ENCODE data around the gene ABLIM2. TPM values are rescaled to one million over a fixed set of nuclear protein-coding genes. Genes with fewer than 3 reads are reported as not detected.

The ABLIM2 gene
- total and polyA plus RNA-seq, 2 experiments from 2014 or later, result 1.5 to 4.3 TPM

DNA sequence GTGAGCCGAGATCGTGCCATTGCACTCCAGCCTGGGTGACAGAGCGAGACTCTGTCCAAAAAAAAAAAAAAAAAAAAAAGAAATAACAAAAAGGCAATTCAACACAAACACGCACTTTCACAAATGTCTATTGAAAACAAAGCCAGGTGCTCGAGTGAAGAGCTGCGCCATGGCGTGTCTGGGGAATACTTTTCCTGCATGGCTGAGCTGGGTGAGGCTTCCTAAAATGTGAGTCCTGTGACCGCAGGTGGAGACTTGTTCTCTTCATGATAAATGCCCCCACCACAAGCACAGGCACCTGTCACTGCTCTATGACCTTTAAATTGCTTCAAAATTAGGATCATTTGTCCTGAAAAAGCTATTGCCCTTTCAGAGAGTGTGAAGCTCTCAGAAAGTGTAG is 4.0 kb upstream of the ABLIM2 start (continued):
- TF ChIP-seq, protein P1, sequence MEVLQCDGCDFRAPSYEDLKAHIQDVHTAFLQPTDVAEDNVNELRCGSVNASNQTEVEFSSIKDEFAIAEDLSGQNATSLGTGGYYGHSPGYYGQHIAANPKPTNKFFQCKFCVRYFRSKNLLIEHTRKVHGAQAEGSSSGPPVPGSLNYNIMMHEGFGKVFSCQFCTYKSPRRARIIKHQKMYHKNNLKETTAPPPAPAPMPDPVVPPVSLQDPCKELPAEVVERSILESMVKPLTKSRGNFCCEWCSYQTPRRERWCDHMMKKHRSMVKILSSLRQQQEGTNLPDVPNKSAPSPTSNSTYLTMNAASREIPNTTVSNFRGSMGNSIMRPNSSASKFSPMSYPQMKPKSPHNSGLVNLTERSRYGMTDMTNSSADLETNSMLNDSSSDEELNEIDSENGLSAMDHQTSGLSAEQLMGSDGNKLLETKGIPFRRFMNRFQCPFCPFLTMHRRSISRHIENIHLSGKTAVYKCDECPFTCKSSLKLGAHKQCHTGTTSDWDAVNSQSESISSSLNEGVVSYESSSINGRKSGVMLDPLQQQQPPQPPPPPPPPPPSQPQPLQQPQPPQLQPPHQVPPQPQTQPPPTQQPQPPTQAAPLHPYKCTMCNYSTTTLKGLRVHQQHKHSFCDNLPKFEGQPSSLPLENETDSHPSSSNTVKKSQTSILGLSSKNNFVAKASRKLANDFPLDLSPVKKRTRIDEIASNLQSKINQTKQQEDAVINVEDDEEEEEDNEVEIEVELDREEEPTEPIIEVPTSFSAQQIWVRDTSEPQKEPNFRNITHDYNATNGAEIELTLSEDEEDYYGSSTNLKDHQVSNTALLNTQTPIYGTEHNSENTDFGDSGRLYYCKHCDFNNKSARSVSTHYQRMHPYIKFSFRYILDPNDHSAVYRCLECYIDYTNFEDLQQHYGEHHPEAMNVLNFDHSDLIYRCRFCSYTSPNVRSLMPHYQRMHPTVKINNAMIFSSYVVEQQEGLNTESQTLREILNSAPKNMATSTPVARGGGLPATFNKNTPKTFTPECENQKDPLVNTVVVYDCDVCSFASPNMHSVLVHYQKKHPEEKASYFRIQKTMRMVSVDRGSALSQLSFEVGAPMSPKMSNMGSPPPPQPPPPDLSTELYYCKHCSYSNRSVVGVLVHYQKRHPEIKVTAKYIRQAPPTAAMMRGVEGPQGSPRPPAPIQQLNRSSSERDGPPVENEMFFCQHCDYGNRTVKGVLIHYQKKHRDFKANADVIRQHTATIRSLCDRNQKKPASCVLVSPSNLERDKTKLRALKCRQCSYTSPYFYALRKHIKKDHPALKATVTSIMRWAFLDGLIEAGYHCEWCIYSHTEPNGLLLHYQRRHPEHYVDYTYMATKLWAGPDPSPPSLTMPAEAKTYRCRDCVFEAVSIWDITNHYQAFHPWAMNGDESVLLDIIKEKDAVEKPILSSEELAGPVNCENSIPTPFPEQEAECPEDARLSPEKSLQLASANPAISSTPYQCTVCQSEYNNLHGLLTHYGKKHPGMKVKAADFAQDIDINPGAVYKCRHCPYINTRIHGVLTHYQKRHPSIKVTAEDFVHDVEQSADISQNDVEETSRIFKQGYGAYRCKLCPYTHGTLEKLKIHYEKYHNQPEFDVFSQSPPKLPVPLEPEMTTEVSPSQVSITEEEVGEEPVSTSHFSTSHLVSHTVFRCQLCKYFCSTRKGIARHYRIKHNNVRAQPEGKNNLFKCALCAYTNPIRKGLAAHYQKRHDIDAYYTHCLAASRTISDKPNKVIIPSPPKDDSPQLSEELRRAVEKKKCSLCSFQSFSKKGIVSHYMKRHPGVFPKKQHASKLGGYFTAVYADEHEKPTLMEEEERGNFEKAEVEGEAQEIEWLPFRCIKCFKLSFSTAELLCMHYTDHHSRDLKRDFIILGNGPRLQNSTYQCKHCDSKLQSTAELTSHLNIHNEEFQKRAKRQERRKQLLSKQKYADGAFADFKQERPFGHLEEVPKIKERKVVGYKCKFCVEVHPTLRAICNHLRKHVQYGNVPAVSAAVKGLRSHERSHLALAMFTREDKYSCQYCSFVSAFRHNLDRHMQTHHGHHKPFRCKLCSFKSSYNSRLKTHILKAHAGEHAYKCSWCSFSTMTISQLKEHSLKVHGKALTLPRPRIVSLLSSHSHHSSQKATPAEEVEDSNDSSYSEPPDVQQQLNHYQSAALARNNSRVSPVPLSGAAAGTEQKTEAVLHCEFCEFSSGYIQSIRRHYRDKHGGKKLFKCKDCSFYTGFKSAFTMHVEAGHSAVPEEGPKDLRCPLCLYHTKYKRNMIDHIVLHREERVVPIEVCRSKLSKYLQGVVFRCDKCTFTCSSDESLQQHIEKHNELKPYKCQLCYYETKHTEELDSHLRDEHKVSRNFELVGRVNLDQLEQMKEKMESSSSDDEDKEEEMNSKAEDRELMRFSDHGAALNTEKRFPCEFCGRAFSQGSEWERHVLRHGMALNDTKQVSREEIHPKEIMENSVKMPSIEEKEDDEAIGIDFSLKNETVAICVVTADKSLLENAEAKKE (CRISPR knock-in tag; IDR thresholded peaks at IDR 0.05), result no peak
- TF ChIP-seq CREB1 (CRISPR knock-in tag; IDR thresholded peaks at IDR 0.05; ENCODE audit: low read depth) (no peak), NANOG (IDR thresholded peaks at IDR 0.05; ENCODE audit: borderline replicate concordance) (no peak), POLR2AphosphoS5 (IDR thresholded peaks at IDR 0.05; ENCODE audit: low read depth) (no peak), ETS1 (IDR thresholded peaks at IDR 0.05) (no peak), JUNB (IDR thresholded peaks at IDR 0.05; ENCODE audit: unreplicated experiment) (no peak), STAT1 (IDR thresholded peaks at IDR 0.05; ENCODE audit: unreplicated experiment) (no peak), ZNF114 (CRISPR knock-in tag; IDR thresholded peaks at IDR 0.05) (no peak), EZH2 (IDR thresholded peaks at IDR 0.05; ENCODE audit: low read depth, unreplicated experiment) (no peak)
- TF ChIP-seq, protein P2, sequence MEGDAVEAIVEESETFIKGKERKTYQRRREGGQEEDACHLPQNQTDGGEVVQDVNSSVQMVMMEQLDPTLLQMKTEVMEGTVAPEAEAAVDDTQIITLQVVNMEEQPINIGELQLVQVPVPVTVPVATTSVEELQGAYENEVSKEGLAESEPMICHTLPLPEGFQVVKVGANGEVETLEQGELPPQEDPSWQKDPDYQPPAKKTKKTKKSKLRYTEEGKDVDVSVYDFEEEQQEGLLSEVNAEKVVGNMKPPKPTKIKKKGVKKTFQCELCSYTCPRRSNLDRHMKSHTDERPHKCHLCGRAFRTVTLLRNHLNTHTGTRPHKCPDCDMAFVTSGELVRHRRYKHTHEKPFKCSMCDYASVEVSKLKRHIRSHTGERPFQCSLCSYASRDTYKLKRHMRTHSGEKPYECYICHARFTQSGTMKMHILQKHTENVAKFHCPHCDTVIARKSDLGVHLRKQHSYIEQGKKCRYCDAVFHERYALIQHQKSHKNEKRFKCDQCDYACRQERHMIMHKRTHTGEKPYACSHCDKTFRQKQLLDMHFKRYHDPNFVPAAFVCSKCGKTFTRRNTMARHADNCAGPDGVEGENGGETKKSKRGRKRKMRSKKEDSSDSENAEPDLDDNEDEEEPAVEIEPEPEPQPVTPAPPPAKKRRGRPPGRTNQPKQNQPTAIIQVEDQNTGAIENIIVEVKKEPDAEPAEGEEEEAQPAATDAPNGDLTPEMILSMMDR (conservative IDR thresholded peaks at IDR 0.05; ENCODE audit: low read depth in 2 of 2), result no peak
